Aortic smooth muscle cell (primary cell): ENCODE data around the gene EYS. TPM values are rescaled to one million over a fixed set of nuclear protein-coding genes. Genes with fewer than 3 reads are reported as not detected.

ENCODE experiments used
- total RNA-seq: library from RNA; depleted of rRNA; stranded (reverse); fragments of >200 nt; gene quantifications from 2 replicates; pipeline ENCODE4 v1.2.3, GENCODE V29; 2014

The EYS gene
- under 0.01 TPM in 2 replicates for total RNA-seq

GRCh38 chr6:65707126-65707826, at the start of gene EYS:
Gene EYS (minus strand): TSS chr6:65707226. CDS start chr6:65495410, 211,816 bp downstream.

